Smooth muscle cell of bladder (primary cell): ENCODE results near the gene CBX3. TPM values are rescaled to one million over a fixed set of nuclear protein-coding genes. Genes with fewer than 3 reads are reported as not detected.

ENCODE experiments used
- total RNA-seq: library from RNA; depleted of rRNA; stranded (reverse); fragments of >200 nt; gene quantifications from 2 replicates; pipeline ENCODE4 v1.2.3, GENCODE V29; 2014

The CBX3 gene
- total RNA-seq = 105 and 112 TPM in 2 replicates

DNA sequence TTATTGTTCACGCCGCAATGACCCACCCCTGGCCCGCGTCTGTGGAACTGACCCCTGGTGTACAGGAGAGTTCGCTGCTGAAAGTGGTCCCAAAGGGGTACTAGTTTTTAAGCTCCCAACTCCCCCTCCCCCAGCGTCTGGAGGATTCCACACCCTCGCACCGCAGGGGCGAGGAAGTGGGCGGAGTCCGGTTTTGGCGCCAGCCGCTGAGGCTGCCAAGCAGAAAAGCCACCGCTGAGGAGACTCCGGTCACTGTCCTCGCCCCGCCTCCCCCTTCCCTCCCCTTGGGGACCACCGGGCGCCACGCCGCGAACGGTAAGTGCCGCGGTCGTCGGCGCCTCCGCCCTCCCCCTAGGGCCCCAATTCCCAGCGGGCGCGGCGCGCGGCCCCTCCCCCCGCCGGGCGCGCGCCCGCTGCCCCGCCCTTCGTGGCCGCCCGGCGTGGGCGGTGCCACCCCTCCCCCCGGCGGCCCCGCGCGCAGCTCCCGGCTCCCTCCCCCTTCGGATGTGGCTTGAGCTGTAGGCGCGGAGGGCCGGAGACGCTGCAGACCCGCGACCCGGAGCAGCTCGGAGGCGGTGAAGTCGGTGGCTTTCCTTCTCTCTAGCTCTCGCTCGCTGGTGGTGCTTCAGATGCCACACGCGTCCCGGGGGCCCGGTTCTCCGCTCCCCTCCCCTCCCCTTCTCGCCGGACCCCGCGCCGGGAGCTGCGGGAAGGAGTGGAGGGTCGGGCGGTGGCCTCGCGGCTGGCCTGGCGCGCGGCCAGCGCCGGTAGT is at the start of gene CBX3:
TSS of gene CBX3 (plus strand) at position 499 of the 772 bp plus-strand sequence. CDS start 1,254 bp downstream, outside the sequence.

DNA sequence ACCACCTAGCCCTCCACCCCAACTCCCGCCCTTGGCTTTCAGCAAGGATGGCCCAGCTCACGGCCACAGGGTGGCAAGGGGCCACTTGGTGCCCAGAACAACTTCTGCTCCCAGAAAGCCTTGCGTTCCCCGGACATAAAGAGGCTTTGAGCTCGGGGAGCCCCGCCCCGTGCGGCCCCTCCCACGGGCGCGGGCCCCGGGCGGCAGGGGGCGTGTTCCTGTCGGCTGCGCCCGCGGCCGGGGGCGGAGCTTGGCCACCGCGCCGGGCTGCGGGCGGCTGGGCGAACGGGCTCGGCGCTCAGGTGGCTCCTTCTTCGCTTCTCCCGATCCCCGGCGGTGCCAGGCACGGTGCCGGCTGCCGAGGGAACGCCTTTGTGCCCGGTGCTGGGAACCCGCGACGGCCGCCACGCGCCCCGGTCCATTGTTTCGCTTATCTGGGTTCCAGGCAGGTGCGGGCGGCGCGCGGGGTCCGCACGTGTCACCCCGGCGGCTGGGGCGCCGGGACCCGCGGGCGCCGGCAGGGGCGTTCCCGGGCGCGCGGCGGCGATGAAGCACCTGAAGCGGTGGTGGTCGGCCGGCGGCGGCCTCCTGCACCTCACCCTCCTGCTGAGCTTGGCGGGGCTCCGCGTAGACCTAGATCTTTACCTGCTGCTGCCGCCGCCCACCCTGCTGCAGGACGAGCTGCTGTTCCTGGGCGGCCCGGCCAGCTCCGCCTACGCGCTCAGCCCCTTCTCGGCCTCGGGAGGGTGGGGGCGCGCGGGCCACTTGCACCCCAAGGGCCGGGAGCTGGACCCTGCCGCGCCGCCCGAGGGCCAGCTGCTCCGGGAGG is 49.4 kb upstream of the CBX3 start, which contains the start of gene NFE2L3:
TSS of gene NFE2L3 (plus strand) at position 246 of the 829 bp plus-strand sequence. CDS start at position 547, 301 bp downstream.

DNA sequence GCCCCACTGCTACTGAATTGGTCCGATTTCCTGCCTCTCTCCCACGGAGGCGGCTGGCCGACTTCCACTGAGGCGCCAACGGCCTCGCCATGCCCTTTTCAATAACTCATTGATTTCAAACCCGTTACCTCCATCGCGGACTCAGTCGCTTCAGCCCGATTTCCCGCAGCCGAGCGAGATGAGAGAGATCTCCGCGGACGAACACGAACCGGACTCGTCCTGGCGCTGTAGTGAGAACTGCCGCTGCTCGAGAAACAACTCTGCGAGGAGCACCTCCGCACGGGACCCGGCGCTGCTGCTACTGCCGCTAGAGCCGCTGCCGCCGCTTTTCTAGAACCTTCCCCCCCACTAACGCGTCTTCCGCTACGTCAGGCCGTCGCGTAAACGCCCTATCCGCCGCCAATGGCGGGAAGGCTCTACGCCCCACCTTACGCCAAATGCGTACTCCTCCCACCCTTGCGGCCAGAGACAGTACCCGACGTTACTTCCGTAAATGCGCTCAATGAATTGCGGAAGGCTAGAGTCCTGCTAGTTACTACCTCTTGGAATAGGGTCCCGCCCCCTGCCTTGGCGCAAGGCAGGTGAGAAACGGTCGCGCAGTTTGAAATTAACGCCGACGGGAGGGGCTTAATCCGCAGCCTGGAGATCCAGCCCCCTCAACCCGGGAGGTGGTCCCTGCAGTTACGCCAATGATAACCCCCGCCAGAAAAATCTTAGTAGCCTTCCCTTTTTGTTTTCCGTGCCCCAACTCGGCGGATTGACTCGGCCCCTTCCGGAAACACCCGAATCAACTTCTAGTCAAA is 900 bp upstream of the CBX3 start, which contains the start of gene HNRNPA2B1:
TSS of gene HNRNPA2B1 (minus strand) at position 303 of the 803 bp plus-strand sequence. CDS start at position 134, 169 bp downstream.

Other genes with a start within 250 kb of the CBX3 start
- 3.1 and 4.7 TPM in 2 replicates for gene NFE2L3, start 49.5 kb upstream of the CBX3 start, total RNA-seq
- 57.2 and 69.4 TPM in 2 replicates for gene HNRNPA2B1, start 999 bp upstream of the CBX3 start, total RNA-seq
- 0.37 and 0.85 TPM in 2 replicates for gene SNX10, start 90.1 kb downstream of the CBX3 start, total RNA-seq